ENCODE results near the gene FAM168A. TPM values are rescaled to one million over a fixed set of nuclear protein-coding genes. Genes with fewer than 3 reads are reported as not detected.

FAM168A gene
- total and polyA plus RNA-seq, 4 donors: 4.8 to 14.6 (median 9.1) TPM

DNA sequence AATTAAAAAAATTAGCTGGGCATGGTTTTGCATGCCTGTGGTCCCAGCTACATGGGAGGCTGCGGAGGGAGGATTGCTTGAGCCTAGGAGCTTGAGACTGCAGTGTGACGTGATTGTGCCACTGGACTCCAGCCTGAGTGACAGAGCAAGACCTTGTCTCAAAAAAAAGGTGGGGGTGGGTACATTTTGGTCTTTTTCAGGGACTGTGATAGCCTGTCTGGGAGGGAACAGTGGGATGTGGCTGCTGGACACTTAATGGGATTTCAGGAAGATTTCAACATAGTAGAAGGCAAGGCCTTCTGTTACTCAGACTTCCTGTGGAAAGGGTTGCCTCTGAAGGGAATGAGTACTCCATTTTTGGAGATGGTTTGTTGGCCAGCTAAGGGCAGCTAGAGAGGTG is 181.1 kb downstream of the FAM168A start:
- Histone ChIP-seq H3K36me3 (ENCODE audit: control insufficient read depth in 4 of 4, insufficient read depth in 3 of 4, low read depth in 1 of 4, low read length in 3 of 4) (peaks cover 0 to 7% (median 2%) of the 10 kb centered on the region in 4 donors), H3K27ac (ENCODE audit: low read depth in 1 of 2, low read length in 2 of 2) (no peak overlapping the region), H3K4me1 (ENCODE audit: control insufficient read depth in 4 of 4, insufficient read depth in 4 of 4, low read length in 3 of 4) (no peaks in the 10 kb centered on the region), H3K9me3 (ENCODE audit: control insufficient read depth in 4 of 4, low read length in 3 of 4) (no peaks in the 10 kb centered on the region), H3K9ac (ENCODE audit: low read depth in 1 of 2, low read length in 2 of 2) (no peak overlapping the region), H3K27me3 (ENCODE audit: control insufficient read depth in 4 of 4, insufficient read depth in 4 of 4, low read length in 3 of 4) (no peaks in the 10 kb centered on the region), H3K4me3 (ENCODE audit: low read depth in 1 of 3, low read length in 3 of 3) (no peak overlapping the region)
- TF ChIP-seq YY1 (IDR thresholded peaks at IDR 0.05) (no peak), TAF1 (conservative IDR thresholded peaks at IDR 0.05) (no peak), RXRA (IDR thresholded peaks at IDR 0.05) (no peak), EGR1 (IDR thresholded peaks at IDR 0.05; ENCODE audit: low read depth in 2 of 2) (no peak), FOXA1 (IDR thresholded peaks at IDR 0.05) (no peak), NR2F2 (IDR thresholded peaks at IDR 0.05) (no peak), RAD21 (IDR thresholded peaks at IDR 0.05) (no peak), JUND (IDR thresholded peaks at IDR 0.05) (no peak)
- TF ChIP-seq, protein P1, sequence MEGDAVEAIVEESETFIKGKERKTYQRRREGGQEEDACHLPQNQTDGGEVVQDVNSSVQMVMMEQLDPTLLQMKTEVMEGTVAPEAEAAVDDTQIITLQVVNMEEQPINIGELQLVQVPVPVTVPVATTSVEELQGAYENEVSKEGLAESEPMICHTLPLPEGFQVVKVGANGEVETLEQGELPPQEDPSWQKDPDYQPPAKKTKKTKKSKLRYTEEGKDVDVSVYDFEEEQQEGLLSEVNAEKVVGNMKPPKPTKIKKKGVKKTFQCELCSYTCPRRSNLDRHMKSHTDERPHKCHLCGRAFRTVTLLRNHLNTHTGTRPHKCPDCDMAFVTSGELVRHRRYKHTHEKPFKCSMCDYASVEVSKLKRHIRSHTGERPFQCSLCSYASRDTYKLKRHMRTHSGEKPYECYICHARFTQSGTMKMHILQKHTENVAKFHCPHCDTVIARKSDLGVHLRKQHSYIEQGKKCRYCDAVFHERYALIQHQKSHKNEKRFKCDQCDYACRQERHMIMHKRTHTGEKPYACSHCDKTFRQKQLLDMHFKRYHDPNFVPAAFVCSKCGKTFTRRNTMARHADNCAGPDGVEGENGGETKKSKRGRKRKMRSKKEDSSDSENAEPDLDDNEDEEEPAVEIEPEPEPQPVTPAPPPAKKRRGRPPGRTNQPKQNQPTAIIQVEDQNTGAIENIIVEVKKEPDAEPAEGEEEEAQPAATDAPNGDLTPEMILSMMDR (IDR thresholded peaks at IDR 0.05; ENCODE audit: low read depth, low read length, missing input control): no peak
- TF ChIP-seq, protein P2, sequence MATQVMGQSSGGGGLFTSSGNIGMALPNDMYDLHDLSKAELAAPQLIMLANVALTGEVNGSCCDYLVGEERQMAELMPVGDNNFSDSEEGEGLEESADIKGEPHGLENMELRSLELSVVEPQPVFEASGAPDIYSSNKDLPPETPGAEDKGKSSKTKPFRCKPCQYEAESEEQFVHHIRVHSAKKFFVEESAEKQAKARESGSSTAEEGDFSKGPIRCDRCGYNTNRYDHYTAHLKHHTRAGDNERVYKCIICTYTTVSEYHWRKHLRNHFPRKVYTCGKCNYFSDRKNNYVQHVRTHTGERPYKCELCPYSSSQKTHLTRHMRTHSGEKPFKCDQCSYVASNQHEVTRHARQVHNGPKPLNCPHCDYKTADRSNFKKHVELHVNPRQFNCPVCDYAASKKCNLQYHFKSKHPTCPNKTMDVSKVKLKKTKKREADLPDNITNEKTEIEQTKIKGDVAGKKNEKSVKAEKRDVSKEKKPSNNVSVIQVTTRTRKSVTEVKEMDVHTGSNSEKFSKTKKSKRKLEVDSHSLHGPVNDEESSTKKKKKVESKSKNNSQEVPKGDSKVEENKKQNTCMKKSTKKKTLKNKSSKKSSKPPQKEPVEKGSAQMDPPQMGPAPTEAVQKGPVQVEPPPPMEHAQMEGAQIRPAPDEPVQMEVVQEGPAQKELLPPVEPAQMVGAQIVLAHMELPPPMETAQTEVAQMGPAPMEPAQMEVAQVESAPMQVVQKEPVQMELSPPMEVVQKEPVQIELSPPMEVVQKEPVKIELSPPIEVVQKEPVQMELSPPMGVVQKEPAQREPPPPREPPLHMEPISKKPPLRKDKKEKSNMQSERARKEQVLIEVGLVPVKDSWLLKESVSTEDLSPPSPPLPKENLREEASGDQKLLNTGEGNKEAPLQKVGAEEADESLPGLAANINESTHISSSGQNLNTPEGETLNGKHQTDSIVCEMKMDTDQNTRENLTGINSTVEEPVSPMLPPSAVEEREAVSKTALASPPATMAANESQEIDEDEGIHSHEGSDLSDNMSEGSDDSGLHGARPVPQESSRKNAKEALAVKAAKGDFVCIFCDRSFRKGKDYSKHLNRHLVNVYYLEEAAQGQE (IDR thresholded peaks at IDR 0.05): no peak
- TF ChIP-seq, protein P3, sequence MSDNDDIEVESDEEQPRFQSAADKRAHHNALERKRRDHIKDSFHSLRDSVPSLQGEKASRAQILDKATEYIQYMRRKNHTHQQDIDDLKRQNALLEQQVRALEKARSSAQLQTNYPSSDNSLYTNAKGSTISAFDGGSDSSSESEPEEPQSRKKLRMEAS (IDR thresholded peaks at IDR 0.05): no peak
- WGBS: 97% methylated on average over 2 of the region's 2 CpGs
- no peak for DNase-seq (ENCODE audit: low spot score)

DNA sequence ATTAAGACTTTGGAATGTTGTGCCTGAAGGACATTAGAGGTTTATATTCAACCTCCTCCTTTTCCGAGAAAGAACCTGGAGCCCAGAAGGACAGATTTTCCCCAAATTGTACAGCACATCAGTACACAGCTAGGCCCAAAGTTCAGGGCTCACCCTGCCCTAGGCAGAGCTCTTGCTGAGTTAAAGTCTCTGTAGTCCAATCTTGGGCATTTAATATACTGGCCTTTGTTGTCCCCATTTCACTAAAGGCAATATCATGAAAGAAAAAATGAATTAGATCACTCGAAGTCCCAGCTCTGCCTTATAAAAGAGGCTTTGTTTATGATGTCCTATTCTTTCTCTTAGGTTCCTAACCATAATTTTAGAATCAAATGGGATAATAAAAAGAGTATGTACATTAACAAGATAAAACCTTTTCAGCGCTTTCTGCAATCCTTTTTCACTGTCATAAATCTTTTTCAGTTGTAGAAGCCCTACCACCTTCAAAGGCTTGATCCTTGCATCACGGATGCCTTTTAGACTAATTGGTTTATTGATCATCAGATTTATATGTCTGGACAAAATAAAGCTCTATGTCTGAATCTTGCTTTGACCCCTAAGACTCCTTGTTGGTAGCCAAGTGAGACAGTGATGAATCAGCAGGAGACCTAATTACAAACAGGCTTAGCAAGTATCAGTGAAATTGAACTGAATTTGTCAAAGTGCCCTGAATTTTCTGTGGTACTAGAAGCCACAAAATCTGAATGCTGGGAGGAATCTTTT is 181.9 kb downstream of the FAM168A start:
- Histone ChIP-seq H3K27me3 (ENCODE audit: control insufficient read depth in 4 of 4, insufficient read depth in 4 of 4, low read length in 3 of 4) (no peaks in the 10 kb centered on the region), H3K4me3 (ENCODE audit: low read depth in 1 of 3, low read length in 3 of 3) (no peak overlapping the region), H3K4me1 (ENCODE audit: control insufficient read depth in 4 of 4, insufficient read depth in 4 of 4, low read length in 3 of 4) (no peaks in the 10 kb centered on the region), H3K9me3 (ENCODE audit: control insufficient read depth in 4 of 4, low read length in 3 of 4) (no peaks in the 10 kb centered on the region), H3K9ac (ENCODE audit: low read depth in 1 of 2, low read length in 2 of 2) (no peak overlapping the region), H3K36me3 (ENCODE audit: control insufficient read depth in 4 of 4, insufficient read depth in 3 of 4, low read depth in 1 of 4, low read length in 3 of 4) (peaks cover 0 to 7% (median 3%) of the 10 kb centered on the region in 4 donors), H3K27ac (ENCODE audit: low read depth in 1 of 2, low read length in 2 of 2) (no peak overlapping the region)
- TF ChIP-seq, protein P4, sequence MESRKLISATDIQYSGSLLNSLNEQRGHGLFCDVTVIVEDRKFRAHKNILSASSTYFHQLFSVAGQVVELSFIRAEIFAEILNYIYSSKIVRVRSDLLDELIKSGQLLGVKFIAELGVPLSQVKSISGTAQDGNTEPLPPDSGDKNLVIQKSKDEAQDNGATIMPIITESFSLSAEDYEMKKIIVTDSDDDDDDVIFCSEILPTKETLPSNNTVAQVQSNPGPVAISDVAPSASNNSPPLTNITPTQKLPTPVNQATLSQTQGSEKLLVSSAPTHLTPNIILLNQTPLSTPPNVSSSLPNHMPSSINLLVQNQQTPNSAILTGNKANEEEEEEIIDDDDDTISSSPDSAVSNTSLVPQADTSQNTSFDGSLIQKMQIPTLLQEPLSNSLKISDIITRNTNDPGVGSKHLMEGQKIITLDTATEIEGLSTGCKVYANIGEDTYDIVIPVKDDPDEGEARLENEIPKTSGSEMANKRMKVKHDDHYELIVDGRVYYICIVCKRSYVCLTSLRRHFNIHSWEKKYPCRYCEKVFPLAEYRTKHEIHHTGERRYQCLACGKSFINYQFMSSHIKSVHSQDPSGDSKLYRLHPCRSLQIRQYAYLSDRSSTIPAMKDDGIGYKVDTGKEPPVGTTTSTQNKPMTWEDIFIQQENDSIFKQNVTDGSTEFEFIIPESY (IDR thresholded peaks at IDR 0.05): no peak
- no peak for TF ChIP-seq TAF1 (conservative IDR thresholded peaks at IDR 0.05)
- TF ChIP-seq FOXA2 (IDR thresholded peaks at IDR 0.05): no peak
- TF ChIP-seq YY1 (IDR thresholded peaks at IDR 0.05): no peak
- DNase-seq (ENCODE audit: low spot score): no peak
- 92% methylated on average over 4 of the region's 4 CpGs for WGBS

Measured in liver (tissue), 9 donors.